Measurements from ENCODE around the gene EPN1.

DNA sequence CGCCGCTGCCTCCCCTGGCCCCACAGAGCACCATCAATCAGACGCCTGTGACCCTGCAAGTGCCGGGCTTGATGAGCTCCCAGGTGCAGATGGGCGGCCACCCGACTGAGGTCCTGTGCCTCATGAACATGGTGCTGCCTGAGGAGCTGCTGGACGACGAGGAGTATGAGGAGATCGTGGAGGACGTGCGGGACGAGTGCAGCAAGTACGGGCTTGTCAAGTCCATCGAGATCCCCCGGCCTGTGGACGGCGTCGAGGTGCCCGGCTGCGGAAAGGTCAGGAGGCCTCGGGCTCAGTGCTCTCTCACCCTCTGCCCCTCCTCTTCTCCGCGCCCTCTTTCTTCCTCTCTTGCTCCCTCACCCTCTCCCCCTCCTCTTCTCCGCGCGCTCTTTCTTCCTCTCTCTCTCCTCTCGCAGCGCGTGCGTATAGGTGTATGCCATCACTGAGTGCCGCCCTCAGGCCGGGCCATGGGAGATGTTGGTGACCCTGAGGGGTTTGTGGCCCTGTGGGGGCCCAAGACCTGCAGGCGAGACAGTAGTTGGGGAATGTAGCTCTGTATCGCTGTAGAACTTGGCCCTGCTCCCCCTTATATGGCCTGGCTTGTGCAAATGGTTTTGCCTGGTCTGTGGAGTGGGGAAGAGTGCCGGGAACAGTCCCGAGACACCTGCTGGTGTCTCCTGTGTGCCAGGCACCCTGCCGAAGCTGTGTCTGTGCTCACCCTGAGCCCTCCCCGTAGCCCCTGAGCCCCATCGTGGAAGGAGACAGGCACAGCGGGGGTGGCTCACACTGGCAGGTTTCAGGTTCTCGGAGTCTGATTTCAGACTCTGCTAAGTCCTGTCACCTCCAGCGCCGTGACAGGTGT is 5.4 kb upstream of the EPN1 start:
- TF ChIP-seq POLR2AphosphoS5 (IDR thresholded peaks at IDR 0.05; ENCODE audit: borderline replicate concordance, low read depth, low read length) = no peak
- TF ChIP-seq EZH2 (IDR thresholded peaks at IDR 0.05) = no peak
